Activated T-cell treated with anti-CD3 and anti-CD28 coated beads, Interleukin-2, amount 50 U/mL, for 4 hours (primary cell): ENCODE measurements around the gene TMEM208. TPM values are rescaled to one million over a fixed set of nuclear protein-coding genes. Genes with fewer than 3 reads are reported as not detected.
A peak's percentile ranks its signal among the peaks of the same experiment; 100 is the strongest.

Experiments
- ATAC-seq, 2 donors: fragments of 200-7000 bp; cut with Tn5 transposase; one replicate each; pipeline ENCODE4 v1.10.0; 2021
- DNase-seq: peaks from one replicate; pipeline ENCODE4 v3.0.0-alpha.2; 2020
- H3K27me3 Mint-ChIP-seq: one replicate; pipeline ENCODE4 v1.8.0; 2021; ENCODE audit warnings: low read depth, mixed read lengths
- H3K36me3 Mint-ChIP-seq: one replicate; pipeline ENCODE4 v1.8.0; 2022; ENCODE audit warnings: mixed read lengths; ENCODE audit not compliant: insufficient read depth
- H3K4me1 Mint-ChIP-seq: one replicate; pipeline ENCODE4 v1.8.0; 2021; ENCODE audit warnings: low read depth, mixed read lengths
- H3K4me3 Mint-ChIP-seq: one replicate; pipeline ENCODE4 v1.8.0; 2021; ENCODE audit warnings: mild to moderate bottlenecking, moderate library complexity, mixed read lengths
- H3K9me3 Mint-ChIP-seq: one replicate; pipeline ENCODE4 v1.8.0; 2021; ENCODE audit warnings: mixed read lengths
- total RNA-seq, 3 donors: library from RNA; stranded (reverse); gene quantifications; one replicate each; pipeline ENCODE4 v1.2.1, GENCODE V29; 2021

The TMEM208 gene
- total RNA-seq, 3 donors from 2014 or later = 109 to 130 (median 124) TPM

DNA sequence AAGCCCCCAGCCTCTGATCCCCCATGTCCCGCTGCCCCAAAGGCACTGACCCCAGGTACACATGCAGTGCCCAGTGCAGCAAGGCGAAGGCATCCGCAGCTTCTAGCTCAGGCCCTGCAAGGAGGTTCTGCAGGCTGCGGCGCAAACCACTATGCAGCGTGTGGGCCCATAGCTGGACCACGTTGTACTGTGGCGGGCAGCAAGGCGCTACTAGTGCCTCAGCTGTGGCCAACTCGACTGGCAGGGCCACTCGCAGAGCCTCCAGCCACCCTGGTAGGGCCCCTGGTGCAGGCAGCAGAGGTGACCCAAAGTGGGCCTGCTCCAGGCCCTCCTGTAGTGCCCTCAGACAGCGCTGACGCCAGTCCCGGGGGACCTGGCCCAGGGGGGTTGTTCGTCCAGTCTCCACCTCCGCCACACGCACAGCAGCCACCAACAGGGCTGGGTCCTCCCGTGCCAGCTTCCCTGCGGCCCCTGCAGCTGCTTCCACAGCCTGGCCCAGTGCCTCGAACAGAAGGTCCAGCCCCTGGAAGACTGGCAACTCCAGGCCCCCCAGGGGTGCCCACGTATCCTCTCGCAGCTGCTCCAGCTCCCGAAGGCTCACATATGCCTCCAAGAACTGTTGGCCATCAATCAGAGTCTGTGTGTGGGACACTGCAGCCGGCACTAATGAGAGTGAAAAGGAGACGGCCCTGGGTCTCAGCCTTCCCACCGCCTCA lies 39.6 kb upstream of the TMEM208 start:
- Mint-ChIP-seq H3K4me1 (peaks cover 18% of the 10 kb centered on the region), H3K9me3 (no peaks in the 10 kb centered on the region), H3K36me3 (no peaks in the 10 kb centered on the region), H3K27me3 (peaks cover 4% of the 10 kb centered on the region), H3K4me3 (no peak overlapping the region)
- DNase-seq (no peak), ATAC-seq (no peak)

DNA sequence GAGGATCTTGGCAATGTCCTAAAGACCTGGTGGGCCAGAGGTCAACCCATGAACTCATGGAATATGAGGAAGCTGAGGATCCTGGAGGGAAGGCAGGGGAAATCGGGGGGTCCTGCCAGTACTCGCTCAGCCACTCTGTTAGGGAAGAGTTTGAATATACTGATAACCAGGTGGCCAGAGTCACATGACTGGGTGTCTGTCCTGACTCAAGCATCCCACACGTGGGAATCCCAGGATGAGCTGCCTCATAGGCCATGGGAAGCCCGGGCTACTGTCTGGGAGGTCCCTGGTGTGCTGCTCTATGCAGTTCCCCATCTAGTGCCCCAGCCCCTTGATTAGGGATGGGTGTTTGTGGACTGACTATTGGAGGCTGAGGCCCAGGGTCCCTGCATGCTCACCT lies 38.6 kb upstream of the TMEM208 start:
- Mint-ChIP-seq H3K4me3 (no peak overlapping the region), H3K9me3 (no peaks in the 10 kb centered on the region), H3K27me3 (peaks cover 4% of the 10 kb centered on the region), H3K36me3 (peaks cover 5% of the 10 kb centered on the region), H3K4me1 (peaks cover 24% of the 10 kb centered on the region)
- ATAC-seq = no peak
- DNase-seq = no peak

DNA sequence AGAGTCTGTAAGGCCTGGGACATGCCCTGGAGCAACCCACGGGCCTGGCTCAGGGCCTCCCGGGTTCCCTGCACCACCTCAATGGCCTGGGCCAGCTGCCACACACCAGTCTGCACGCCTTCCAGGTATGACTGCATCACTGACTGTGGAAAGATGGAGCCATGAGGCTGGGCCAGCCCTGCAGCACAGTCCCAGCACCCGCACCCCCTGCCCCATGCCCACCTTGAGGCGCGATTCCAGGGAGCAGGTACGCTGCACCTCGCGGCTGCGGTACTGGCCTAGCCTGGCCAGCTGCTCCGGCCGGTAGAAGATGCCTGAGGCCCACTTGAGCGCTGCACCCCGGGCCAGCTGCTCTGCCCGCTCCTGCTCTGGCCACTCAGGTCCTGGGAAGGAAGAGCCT lies 38.1 kb upstream of the TMEM208 start:
- Mint-ChIP-seq H3K27me3 (peaks cover 4% of the 10 kb centered on the region), H3K4me3 (no peak overlapping the region), H3K36me3 (peaks cover 7% of the 10 kb centered on the region), H3K4me1 (peaks cover 29% of the 10 kb centered on the region), H3K9me3 (no peaks in the 10 kb centered on the region)
- no peak for ATAC-seq
- DNase-seq = no peak

DNA sequence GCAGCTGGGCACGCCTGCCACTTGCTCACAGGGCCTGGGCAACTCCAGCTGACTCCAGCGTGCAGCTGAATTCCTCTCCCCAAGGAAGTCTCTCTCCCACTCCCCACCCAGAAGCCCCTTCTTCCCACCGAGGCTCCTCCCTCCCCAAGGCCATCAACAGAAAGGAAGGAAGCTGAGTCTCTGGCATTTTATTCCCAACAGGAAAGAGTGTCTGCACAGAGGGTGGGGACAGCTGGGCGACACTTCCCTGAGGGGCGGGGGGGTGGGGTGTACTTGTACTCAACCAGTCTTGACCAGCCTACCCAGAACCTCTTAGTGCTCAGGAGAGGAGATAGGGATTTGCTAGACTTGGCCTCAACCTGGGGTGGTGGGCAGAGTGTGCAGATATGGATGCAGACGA lies 36.9 kb upstream of the TMEM208 start, which contains the start of gene EXOC3L1:
TSS of gene EXOC3L1 (minus strand) at position 96 of the 400 bp plus-strand sequence. CDS start 460 bp downstream, outside the sequence.
- H3K4me3 Mint-ChIP-seq = peak within 1 kb of the TSS; percentile 94
- H3K9me3 Mint-ChIP-seq = no peaks in the 10 kb centered on the region
- peaks cover 4% of the 10 kb centered on the region for H3K27me3 Mint-ChIP-seq
- peaks cover 11% of the 10 kb centered on the region for H3K36me3 Mint-ChIP-seq
- H3K4me1 Mint-ChIP-seq = peaks cover 29% of the 10 kb centered on the region
- ATAC-seq (no peak), DNase-seq (no peak)

DNA sequence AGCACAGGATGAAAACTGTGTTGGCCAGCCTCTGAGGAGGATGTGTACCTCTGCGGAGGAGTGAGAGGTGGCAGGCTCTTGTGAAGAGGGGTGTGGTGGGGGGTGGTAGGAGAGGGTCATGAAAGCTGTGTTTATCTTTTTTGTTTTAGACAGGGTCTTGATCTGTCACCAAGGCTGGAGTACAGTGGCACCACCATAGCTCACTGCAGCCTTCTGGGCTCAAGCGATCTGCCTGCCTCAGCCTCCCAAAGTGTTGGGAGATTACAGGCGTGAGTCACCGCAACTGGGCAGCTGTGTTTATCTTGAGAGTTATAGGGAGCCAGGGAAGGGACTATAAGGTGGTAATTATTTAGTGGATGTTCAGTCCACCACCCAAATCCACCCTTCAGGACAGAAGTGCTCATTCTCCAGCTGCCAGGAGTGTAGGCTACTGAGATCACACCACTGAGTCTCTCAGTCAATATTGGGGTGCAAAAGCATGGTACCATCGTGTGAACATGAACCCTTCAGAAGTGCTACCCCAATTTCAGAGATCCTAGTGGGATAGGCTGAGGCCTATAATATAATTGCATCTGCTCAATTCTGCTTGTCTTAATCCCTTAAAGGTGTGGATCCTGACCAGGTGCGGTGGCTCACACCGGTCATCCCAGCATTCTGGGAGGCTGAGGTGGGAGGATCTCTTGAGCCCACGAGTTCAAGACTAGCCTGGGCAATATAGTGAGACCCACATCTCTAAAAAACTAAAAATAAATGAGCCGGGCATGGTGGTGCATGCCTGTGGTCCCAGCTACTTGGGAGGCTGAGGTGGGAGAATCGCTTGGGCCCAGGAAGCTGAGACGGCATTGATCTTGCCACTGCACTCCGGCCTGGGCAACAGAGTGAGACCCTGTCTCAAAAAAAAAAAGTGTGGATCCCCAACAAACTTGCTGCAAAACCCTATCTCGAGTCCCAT lies 36.2 kb upstream of the TMEM208 start:
- Mint-ChIP-seq H3K36me3 (peaks cover 16% of the 10 kb centered on the region), H3K9me3 (no peaks in the 10 kb centered on the region), H3K4me3 (peak overlapping the region; percentile 94), H3K4me1 (peaks cover 26% of the 10 kb centered on the region), H3K27me3 (peaks cover 2% of the 10 kb centered on the region)
- DNase-seq = no peak
- no peak for ATAC-seq

DNA sequence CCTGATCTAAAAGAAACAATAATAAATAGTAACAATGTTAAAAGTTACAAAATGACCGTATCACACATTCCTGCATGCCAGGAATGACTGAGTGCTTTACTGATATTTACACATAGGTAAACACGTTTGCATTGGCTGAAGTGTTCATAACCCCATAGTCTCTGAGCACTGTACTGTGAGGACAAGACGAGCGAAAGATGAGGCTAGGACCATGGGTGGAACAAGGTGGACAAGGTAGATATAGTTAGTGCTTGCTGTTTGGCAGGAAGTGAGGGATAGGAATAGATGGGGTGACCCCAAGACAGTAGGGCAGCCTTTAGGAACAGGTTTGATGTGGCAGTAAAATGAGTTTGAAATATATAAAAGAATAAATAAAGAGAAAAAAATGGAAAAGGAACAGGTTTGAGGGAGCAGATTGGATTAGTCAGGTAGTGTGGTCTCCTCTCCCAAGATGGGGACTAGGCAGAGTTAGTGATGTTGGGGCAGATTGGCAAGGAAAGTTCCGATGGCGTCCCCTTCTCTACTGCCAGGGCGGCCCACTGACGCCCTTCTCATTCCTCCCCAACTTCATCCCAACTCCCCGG lies 35.4 kb upstream of the TMEM208 start:
- Mint-ChIP-seq H3K36me3 (peaks cover 24% of the 10 kb centered on the region), H3K9me3 (no peaks in the 10 kb centered on the region), H3K4me3 (peak overlapping the region; percentile 94), H3K4me1 (peaks cover 31% of the 10 kb centered on the region), H3K27me3 (peaks cover 2% of the 10 kb centered on the region)
- DNase-seq (no peak), ATAC-seq (no peak)

DNA sequence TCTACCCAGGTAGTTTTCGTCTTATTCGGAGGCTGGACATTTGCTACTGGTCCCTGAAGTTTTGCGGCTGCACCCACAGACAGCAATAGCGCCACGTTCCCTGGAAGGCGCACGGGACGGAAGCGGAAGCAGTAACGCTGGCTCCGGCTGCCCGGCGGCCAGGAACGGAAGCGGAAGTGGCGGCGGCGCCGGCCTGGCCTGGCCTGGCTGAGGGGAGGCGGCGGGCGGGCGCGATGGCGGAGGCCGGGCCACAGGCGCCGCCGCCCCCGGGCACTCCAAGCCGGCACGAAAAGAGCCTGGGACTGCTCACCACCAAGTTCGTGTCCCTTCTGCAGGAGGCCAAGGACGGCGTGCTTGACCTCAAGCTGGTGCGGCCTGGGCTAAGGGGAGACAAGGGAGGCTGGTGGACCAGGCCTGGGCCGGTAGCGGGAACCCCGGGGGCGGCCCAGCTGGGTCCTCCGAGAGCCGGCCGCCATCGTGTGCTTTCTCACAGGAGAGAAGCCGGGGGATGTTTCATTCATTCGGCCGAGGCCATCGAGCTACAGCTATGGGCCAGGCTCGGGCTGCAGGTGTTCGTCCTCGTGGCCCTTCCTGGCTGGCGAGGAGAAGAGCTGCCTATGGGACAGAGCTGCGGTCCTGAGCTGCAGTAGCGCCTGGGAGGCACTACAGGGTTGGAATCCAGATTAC lies 34.8 kb upstream of the TMEM208 start, which contains the start of gene E2F4:
TSS of gene E2F4 (plus strand) at position 161 of the 687 bp plus-strand sequence. CDS start at position 234, 73 bp downstream.
- H3K36me3 Mint-ChIP-seq = peaks cover 29% of the 10 kb centered on the region
- H3K4me3 Mint-ChIP-seq = peak within 1 kb of the TSS; percentile 94
- H3K4me1 Mint-ChIP-seq = peaks cover 35% of the 10 kb centered on the region
- ATAC-seq (peak; percentile 99), DNase-seq (peak; percentile 80)
- no peaks in the 10 kb centered on the region for H3K9me3 Mint-ChIP-seq
- H3K27me3 Mint-ChIP-seq = peaks cover 2% of the 10 kb centered on the region

DNA sequence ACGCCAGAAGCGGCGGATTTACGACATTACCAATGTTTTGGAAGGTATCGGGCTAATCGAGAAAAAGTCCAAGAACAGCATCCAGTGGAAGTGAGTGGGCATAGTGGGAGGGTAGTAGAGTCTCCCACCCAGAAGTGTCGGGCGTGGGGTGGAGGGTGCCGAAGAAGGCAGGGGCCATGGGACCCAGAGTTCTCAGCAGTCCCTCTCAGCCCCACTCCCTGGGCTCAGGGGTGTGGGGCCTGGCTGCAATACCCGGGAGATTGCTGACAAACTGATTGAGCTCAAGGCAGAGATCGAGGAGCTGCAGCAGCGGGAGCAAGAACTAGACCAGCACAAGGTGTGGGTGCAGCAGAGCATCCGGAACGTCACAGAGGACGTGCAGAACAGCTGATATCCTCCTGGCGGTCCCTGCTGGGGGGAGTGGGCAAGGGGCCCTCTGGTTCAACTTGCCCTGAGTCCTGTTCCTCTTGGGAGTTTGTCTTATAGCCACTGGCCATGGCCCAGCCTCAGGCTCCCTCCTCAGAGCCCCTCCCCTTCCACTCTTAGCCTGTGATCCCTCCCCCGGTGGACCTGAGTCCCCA lies 34.1 kb upstream of the TMEM208 start:
- peak overlapping the region; percentile 94 for H3K4me3 Mint-ChIP-seq
- DNase-seq (no peak), ATAC-seq (no peak)
- H3K27me3 Mint-ChIP-seq = peaks cover 2% of the 10 kb centered on the region
- peaks cover 35% of the 10 kb centered on the region for H3K4me1 Mint-ChIP-seq
- peaks cover 29% of the 10 kb centered on the region for H3K36me3 Mint-ChIP-seq
- no peaks in the 10 kb centered on the region for H3K9me3 Mint-ChIP-seq

DNA sequence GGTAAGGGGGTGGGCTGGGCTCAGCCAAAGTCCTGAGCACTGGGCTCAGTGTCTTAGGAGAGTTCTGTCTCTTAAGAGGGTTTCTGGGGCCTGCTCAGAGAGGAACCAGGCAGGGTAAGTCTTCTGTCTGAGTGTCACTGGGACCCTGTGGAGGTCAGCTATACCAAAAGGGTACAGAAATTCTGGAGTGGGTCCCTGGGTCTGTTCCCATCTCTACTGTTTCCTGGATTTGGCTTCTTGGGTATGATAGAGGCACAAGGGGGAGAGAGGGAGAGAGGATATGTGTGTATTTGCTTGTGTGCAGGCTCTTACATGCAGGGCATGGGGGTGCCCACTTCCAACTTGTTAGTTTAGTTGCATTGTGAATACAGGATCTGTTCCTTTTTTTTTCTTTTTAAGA lies 33.4 kb upstream of the TMEM208 start:
- Mint-ChIP-seq H3K36me3 (peaks cover 32% of the 10 kb centered on the region), H3K4me3 (peak overlapping the region; percentile 94), H3K27me3 (no peaks in the 10 kb centered on the region), H3K9me3 (no peaks in the 10 kb centered on the region), H3K4me1 (peaks cover 35% of the 10 kb centered on the region)
- DNase-seq (no peak), ATAC-seq (no peak)

DNA sequence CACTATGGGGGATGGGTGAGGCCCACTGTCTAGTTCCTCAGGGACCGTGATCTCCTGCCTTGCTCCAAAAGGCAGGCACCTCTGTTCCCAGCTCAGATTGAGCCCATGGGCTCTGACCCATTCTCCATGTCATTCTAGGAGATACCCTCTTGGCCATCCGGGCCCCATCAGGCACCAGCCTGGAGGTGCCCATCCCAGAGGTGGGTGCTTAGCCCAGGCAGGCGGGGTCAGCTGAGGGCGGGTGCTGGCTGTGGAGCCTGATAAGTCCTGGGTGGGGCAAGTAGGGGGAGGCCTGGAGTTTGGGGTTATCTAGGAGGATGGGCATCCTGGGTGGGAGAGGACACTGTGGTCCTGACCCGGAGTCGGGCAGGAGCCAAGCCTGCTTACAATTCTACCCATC lies 32.7 kb upstream of the TMEM208 start:
- peak overlapping the region; percentile 94 for H3K4me3 Mint-ChIP-seq
- DNase-seq = no peak
- H3K9me3 Mint-ChIP-seq = no peaks in the 10 kb centered on the region
- ATAC-seq = no peak
- peaks cover 33% of the 10 kb centered on the region for H3K36me3 Mint-ChIP-seq
- no peaks in the 10 kb centered on the region for H3K27me3 Mint-ChIP-seq
- peaks cover 35% of the 10 kb centered on the region for H3K4me1 Mint-ChIP-seq

DNA sequence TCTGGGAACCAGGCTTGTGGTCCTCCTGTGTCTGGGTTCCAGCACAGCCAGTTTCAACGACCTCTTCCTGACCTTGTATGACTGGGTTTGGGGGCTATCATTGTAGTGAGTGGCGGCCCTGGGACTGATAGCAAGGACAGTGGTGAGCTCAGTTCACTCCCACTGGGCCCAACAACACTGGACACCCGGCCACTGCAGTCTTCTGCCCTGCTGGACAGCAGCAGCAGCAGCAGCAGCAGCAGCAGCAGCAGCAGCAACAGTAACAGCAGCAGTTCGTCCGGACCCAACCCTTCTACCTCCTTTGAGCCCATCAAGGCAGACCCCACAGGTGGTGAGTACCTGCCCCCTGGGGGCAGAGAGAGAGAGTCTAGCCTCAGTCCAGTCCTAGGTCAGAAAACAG lies 31.3 kb upstream of the TMEM208 start:
- Mint-ChIP-seq H3K36me3 (peaks cover 35% of the 10 kb centered on the region), H3K9me3 (no peaks in the 10 kb centered on the region), H3K27me3 (no peaks in the 10 kb centered on the region), H3K4me3 (no peak overlapping the region), H3K4me1 (peaks cover 35% of the 10 kb centered on the region)
- DNase-seq = no peak
- no peak for ATAC-seq

DNA sequence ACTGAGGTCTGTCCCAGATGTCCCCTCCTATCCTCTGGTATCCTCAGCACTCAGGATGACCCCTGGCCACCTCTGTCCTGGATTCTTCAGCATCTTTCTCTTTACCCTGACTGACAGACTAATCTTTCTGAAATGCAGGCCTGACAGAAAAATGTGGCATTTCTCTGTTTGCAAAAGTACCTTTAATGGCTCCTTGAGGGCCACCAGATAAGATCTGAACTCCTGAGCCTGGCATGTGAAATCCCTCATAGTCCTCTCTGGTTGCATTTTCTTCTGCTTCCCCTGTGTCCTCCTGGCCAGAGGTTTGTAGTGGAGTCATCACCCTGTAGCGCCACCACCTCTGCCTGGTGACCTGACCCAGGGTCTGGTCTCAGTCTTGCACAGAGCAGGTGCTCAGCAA lies 30.0 kb upstream of the TMEM208 start:
- Mint-ChIP-seq H3K27me3 (no peaks in the 10 kb centered on the region), H3K4me3 (no peak overlapping the region), H3K36me3 (peaks cover 35% of the 10 kb centered on the region), H3K9me3 (no peaks in the 10 kb centered on the region), H3K4me1 (peaks cover 29% of the 10 kb centered on the region)
- ATAC-seq (no peak), DNase-seq (no peak)

DNA sequence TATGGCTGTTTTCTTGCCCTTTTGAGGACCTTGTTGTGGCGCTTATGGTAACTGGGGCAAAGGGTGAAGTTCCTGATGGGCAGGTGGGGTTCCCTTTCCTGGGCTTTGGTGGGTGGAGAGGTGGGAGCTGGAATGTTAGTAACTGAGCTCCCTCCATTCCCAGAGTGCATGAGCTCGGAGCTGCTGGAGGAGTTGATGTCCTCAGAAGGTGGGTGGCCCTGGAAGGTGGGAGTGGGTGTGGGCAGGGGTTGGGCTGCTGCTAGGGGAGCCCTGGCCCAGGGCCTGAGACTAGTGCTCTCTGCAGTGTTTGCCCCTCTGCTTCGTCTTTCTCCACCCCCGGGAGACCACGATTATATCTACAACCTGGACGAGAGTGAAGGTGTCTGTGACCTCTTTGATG lies 29.2 kb upstream of the TMEM208 start:
- peaks cover 31% of the 10 kb centered on the region for H3K36me3 Mint-ChIP-seq
- no peak for DNase-seq
- H3K4me1 Mint-ChIP-seq = peaks cover 26% of the 10 kb centered on the region
- H3K4me3 Mint-ChIP-seq = no peak overlapping the region
- H3K27me3 Mint-ChIP-seq = no peaks in the 10 kb centered on the region
- H3K9me3 Mint-ChIP-seq = no peaks in the 10 kb centered on the region
- ATAC-seq = no peak
